NCI-H748 (cell line): ENCODE data around the gene CDON.
A peak's percentile ranks its signal among the peaks of the same experiment; 100 is the strongest.

Source experiments
- DNase-seq: peaks from one replicate; lab custom pipeline; 2025; ENCODE audit not compliant: unreplicated experiment; lab: John Stamatoyannopoulos, UW

Gene CDON

DNA sequence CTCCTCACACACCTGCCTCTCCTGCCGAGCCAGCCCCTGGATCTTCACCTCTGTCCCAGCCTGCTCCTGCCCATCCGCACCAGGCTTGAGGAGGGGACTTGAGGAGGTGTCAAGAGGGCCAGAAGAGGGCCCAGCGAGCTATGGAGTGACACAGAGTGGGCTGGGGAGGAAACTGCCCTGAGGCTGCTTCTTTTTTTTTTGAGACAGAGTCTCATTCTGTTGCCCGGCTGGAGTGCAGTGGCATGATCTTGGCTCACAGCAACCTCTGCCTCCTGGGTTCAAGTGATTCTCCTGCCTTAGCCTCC, 21.9 kb upstream of the CDON start:
- DNase-seq = no peak

DNA sequence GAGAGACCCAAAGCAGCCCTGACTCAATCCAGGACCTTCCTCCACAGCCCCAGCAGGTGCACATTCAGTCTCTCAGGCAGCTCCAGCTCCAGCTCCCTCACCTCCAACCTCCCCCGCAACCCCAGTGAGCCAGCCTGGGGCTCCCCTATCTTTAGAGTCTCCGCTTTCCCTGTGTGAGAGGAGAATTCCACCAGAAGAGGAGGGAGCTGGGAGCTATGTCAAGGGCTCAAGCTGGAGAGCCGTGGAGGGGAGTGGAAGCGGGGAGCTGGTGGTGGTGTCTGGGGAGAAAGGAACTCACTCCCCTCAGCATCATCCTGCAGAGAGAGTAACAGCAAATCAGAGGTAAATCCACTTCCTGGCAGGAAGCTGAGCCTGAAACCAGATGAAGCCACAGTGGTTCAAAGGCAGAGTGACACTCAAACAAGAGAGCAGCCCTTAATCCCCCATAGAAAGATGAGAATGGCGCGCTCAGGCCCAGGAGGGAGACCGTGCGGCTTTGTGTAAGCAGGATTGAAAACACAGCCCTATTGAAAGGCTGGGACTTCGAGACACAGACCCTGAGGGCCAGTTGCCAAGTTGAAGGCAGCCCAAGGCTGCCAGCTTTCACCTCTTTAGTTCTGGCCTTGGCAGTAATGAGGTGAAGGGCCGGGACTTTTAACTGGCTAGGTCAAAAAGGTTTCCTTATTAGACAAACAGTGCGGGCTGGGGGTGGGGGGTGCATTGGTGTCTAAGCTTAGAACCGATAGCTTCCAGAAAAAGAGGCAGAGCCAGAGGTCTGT, 21.4 kb upstream of the CDON start:
- no peak for DNase-seq

DNA sequence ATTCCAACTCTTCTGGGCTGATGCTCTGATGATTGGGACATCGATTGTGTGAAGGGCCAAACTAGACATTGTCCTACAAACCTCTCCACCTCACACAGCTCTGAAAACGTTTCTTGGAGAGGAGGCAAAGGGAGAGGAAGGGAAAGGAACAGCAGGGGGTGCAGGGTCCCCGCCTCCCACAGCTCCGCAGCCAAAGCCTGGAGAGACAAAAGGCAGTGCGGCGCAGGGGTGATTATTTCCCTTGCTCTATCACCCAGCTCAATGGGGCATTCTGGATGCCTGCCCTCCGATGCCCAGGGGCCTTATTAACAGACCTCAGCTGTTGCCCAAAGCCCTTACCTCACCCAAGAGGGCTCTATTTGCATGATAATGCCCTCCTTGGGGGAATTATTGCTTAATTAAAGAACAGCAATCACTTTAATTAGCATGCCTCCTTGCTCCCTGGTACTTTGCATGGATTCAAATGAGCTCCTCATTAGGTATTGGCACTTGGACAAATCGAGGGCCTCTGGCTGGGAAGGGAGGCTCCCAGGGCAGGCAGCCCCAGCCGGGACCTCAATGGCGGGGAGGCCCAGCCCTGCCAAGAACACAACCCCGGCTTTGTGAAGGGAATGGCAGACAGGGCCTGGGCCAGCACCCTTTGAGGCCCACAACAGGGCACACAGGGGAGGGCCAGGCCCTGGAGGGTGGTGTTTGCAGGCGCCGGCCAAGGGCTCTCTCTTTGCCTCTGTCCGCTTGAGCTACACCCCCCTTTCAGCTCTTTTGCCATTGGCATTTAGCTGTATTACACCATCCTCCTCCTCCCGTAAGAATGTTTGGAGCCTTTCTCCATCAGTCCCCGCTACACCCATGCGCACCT, 19.8 kb upstream of the CDON start:
- no peak for DNase-seq

DNA sequence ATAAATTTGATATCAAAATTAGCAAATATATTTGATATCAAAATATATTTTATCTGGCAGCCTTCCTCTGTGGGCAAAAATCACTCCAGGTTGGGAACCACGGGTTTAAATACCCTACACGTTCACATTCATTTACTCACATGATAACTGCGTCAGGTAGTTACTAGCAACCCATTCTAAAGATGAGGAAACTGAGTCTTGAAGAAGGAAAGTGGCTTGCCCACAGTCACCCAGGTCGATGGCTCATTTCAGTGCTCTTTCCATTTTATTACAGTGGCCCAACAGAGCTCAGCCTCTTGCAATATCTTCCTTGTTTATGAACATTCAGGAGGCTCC, 19.2 kb upstream of the CDON start:
- DNase-seq = no peak

DNA sequence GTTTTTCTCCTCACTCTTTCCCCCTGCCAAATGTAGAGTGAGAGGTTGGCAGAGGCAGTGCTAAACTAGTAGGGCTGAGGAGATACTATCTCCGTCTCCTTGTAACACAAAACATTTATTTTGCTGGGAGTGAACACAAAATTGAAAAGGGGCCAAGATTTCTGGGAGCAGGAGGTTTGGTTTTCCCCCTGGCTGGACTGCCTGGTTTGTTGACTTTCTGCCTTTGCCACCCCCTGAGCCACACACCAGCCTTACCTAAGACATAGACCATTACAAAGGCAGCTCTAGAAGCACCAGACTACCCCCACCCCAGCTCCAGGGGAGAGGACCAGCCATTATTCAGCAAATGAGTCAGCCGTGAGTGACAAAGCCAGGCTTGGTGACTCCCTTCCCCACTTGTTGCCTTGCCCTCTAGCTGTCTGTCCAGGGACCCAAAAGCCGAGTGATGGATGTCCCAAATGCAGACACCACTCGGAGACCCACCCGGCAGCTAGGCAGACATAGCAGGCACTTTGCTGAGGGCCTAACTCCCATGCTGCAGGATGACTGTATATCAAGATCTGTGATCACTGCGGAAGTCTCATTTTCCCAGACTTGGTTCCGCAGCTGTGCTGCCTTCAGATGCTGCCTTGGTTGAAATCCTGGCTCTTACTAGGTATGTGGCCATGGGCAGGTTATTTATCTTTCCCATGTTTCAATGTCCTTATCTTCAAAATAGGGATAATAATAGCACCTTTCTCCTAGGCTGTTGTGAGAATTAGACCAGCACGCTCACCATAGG, 17.7 kb upstream of the CDON start:
- DNase-seq = peak; percentile 31

DNA sequence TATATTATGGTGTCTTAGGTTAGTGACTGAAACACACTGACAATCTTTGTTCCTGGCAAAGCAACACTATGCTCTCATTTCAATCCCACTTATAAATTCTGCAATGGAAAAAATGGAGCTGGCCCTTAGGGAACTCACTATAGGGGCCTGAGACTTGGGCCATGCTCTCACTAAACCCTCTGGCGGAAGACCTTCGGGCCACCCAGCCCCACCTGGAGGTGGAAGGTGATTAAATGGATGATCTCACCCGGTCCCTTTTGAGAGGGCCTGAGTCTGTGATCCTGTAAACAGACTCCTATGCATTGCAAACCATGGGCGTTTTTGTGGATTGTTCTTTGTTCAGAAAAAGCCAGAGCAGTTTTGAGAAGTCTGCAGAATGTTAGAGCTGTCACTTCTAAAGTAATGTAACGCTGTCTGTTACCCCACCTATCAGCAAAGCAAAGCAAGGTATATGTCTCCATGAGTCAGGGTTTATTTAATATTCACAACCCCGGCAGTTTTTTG, 17.0 kb upstream of the CDON start:
- DNase-seq = peak; percentile 35

DNA sequence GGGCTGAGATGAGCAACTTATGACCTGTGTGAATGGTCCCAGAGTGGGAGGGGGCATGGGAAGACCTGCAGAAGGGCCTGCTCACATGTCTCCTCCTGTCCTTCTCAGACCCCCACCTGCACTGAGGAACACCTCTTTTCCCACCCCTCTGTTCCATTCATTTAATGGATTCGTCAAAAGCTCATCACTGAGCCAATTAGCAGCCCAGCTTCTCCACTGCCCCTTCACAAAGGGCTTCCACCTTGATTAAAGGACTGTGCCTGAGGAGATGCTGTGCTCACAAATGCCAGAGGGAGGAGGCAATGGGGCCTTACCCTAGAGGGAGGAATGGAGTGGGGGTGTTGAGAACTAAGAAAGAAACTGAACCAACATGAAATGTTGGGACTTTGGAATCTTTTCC, 14.0 kb upstream of the CDON start:
- no peak for DNase-seq

DNA sequence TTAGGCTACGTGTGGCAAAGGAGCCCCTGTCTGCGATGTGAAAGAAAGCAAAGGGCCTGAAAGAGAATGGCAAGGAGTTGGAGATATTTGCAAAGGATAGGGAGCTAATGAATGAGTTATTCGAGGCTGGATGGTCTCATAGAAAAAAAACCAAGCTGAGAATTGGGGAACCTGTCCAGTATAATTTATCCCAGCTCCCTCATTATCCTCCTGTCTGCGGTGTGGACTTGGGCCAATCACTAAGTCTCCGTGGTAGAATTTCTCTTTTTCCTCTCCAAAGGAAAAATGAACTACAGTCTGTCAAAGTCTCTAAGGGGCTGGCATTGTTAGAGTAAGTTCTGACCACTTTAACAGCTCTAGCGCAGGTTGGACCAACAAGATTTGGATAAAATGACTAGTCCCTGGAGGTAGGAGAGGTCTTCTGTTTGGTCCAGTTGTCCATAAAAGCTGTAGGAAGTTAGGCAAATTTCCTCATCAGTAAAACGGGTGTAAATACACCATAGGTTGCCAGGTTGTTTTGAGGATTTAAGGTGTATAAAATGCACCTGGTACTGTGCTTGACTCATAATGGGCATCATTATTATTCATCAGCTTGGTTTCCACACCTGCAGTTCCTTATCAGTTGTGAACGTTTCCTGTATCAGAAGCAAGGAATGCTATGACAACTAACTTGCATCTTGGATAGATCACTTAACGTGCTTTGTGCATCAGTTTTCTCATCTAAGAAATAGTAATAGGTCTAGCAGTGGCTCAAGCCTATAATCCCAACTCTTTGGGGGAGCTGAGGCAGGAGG, 10.3 kb upstream of the CDON start:
- DNase-seq = peak; percentile 16

DNA sequence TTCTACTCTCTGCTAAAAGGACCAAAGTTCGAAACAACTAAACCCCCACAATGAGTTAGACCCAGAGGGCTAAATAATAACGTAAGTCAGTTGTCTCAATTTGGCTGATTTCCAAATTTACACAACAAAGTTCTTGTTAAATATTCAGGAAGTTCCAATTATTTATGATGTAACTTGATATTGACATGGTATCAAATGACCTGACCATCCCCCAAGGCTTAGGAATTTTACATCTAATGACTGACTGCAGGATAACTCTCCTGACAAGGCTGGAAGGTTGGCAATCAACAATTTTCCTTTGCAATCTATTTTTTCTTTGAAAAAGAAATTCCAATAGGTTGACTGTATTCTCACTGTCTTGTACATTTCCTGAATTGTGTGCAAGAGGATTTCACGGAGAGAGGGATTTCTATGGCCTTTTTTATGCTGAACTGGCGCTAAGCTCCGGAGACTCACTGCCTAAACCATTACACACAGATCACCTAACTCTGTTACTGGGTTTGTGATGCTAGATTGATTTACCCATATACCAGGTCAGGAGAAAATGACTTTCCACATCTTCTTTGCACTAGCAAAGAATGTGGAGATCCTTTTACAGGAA, 9.6 kb upstream of the CDON start:
- DNase-seq = peak; percentile 93

DNA sequence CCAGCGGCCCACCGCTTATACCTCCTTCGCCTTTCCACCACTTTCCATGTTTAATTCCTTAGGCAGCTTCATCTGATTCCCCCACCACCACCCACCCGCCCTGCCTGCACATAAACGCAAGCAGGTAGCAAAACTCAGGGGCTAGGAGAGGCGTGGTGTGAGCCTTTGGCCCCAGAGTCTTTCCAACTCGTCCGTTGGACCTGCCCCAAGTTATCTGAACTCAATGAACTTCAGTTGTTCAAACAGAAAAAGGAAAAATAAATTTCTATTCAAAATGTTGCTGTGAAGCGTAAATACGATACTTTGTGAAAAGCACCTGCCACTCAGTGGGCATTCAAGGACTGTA, 814 bp upstream of the CDON start:
- peak; percentile 52 for DNase-seq

DNA sequence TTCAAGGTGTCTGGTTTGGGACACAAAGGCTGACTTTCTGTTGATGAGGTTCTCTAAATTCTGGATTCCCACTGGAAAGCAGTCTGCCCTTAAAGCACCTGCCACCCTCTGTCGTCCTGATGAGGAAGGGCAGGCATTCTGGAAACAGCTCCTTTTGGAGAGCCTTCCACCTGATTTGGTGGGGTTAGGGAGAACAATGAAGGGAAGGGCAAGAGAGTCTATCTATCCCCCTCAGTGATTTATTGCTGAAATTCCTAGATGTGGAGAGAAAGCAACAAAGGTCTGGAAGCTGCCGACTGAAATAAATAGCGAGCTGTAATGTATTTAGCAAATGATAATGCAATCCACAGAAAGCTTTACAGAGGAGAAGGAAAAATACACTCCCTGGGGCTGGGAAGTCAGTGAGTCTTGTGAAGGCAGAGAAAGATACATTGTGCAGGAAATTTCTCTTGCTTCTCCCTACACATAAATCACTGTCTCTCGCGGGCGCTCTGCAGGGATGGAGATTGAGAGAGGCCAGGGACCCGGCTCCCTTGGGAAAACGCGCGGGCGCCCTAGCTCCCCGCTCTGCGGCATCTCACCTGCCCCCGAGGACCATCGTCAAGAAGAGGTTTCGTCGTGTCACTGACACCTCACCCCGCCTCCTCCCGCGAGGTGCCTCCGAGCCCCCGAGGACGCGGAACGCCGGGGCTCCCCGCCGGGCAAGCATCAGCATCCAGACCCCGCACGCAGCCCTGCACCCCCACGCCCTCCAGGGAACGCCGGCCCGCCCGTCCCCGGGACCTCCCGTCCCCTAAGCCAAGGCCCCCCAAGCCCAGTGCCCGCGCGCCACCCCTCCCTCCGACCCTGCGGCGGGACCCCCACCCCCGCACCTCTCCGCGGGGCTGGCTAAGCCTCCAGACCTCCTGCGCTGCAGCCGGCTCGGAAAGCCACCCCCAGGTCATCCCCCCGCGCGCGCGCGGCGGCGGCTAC, 673 bp downstream of the CDON start:
- DNase-seq = peak; percentile 70

DNA sequence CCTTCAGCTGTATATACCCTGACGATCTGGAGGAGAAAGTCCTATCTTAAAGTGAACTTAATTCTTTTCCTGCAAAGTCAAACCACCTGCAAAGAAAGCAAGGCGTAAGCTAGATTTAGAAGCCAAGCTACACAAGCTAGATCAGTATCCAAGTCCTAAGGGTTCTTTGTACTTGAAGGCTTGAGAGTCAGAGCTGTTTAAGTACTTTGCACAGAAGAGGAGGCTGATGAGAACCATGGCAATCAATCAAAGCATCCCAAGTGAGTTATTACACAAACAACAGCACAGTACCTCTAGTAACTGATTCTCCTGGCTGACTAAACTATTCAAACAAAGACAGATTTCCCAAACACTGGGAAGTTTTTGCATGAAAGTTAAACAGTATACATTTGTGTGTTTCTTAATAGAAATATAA, 1.9 kb downstream of the CDON start:
- DNase-seq = no peak

DNA sequence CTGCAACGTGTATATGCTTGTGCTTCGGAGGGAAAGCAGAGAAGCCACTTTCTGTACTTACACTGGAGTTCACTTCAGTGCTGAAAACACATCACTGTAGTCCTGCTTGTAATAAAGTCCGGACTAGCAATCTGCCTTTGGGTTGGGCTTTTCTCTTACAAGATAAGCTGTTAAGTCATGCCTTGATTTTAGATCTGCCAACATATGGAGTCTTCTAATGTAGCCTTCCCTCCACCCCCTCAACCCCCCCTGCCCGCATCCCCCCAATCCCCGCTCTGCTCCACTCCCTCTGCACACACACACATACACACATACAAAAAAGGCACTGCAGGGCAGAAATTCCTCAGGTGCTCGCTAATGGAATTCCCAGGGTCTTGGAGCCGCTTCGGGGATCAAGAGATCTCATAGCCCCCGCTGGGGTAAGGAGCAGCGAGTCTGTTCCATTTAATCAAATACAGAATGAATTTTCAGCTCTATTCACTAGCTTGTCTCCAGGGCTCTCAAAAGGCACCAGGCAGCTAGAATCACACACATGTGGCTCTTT, 3.4 kb downstream of the CDON start:
- no peak for DNase-seq

DNA sequence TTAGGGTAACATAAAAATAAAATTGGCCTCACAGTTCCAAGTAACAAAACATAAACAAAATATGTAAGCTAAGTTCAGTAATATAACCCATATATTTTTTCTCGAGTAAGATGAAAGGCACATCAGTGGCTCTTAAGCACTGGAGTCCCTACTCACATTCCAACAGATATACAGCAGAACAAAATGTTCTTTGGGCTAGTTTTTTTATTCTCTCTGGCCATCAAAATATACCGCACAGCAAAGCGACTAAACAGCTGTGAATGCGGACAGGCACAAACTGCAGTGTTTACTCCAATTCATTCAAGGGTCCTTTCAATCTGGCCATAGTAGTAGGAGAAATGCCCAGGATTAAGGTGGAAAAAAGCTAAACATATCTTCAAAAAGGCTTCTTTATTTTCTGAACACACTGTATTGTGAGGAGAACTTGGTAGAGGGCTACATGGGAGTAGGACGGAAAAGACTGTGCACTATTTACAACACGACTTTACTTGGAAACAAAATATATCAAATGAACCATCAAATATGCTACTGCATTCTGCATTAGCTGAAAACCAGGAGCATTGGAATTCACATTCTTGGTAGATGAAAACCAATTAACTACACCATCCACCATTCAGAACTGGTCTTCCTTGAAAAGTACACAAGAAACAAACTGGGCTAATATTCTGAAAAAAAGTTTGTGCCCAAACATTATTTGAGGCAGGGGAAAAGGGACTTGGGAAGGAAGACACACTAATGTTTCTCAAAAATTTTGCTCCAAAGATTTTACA, 4.4 kb downstream of the CDON start:
- no peak for DNase-seq

DNA sequence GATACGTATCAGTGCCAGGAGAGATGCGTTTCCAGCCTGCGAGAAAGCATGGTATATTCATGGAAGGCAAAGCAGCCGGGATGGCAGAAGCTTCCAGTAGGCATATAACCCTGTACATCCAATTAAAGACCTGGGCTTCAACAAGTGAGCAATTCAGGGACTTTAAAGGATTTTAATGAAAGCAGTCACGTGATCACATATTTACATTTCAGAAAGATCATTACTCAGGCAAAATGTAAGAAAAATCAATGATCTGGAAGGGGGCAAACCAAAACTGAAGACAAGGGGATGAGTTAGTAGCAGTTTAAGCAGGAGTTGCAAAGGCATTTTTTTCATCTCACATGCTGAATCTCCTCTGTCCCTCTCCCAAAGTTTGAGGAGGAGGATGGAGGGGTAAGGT, 7.8 kb downstream of the CDON start:
- no peak for DNase-seq

DNA sequence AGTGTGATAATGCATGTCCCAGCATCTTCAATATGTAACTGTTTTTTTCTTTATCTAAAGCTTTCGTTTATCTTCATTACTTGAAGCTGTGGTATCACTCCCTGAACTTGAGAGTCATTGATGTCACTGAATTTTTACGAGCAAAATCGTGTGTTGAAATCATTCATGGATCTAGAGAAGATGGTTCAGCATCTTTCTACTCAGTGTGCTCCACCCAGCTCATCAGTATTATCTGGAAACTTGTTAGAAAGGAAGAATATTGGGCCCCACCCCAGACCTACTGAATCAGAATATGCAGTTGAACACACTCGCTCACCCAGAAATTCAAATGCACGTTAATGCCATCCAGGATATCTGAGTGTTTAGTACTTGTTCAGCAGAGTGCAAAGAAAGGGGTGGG, 8.3 kb downstream of the CDON start:
- no peak for DNase-seq

DNA sequence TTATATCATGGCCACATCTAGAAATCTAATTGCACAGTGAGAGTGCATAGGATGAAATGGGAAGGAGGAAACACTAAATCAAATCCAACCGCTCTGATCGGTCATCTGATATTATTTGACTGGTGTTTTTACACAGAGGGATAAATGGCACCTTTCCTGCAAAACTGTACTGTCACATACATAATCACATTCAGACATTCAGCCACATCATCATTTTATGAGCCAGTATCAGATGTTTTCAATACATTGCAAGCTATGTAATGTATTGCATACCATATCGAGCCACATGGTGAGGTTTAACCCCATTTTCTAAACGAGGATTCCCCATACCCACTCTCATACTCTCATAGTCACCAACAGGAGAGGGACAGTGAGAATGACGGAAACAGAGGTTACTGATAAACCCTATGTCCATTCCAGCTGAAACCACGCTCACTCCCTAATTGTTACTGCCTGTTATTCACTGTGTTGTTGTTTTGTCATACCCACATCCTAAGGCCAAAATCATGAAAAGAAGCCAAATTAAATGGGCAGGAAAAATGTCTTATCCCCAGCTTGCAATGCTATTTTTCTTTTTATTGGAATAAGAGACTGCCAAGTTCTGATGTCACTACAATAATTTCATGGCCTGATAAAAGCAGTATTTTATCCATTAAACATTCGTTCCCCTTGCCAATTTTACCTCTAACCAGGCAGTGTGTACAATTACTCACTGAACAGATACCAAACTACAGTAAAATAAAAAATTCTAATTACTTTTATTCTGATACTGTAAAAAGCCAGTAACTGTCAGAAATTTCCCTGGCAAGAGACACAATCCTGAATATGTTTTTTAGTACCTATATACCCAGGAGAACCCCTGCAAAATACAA, 9.0 kb downstream of the CDON start:
- DNase-seq = no peak

DNA sequence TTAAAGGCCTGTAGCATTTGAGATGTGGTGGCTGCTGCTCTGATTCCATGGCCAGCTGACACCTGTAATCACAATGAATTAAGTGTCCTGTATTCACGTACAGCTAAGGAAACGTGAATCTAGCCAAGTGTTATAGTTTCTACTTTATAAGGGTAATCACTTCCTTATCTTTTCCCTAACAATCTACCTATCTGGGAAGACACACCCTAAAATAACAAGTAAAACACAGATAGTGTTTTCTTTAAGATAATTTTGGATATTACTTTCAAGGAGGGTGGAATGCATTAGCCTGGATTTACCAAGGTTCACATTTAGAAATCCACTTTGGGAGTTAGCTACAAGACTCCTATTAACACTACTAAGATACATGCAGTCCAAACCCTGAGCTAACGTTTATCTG, 11.5 kb downstream of the CDON start:
- DNase-seq = no peak
